Measurements from ENCODE around the gene COPB1.

Gene COPB1

GRCh38 chr11:14460147-14460546, 39.5 kb downstream of the COPB1 start:
- no peak overlapping the region for H3K27ac ChIP-seq
- H3K4me3 ChIP-seq (IDR thresholded peaks at IDR 0.05; ENCODE audit: insufficient read depth, low read depth, low read length) = no peak overlapping the region
- H3K9ac ChIP-seq = no peak overlapping the region
- H3K36me3 ChIP-seq (ENCODE audit: insufficient read depth) = peaks cover 11% of the 10 kb centered on the region
- no peak overlapping the region for H3K4me2 ChIP-seq
- no peak for TF ChIP-seq CTCF (conservative IDR thresholded peaks at IDR 0.05; ENCODE audit: low read depth, low read length)
- 0 out of 2 replicates have a peak, but pooled peaks cover 4% of the 10 kb centered on the region for H4K20me1 ChIP-seq (ENCODE audit: insufficient read depth)
- H3K27me3 ChIP-seq (ENCODE audit: insufficient read depth, low read depth) = no peaks in the 10 kb centered on the region
- H3K79me2 ChIP-seq (ENCODE audit: insufficient read depth, low read depth) = no peaks in the 10 kb centered on the region
- H3K4me1 ChIP-seq (ENCODE audit: low read depth, poor library complexity, severe bottlenecking) = no peaks in the 10 kb centered on the region
- H2AFZ ChIP-seq (ENCODE audit: low read depth) = no peak overlapping the region

GRCh38 chr11:14458377-14458776, 41.2 kb downstream of the COPB1 start:
- H3K36me3 ChIP-seq (ENCODE audit: insufficient read depth) = peaks cover 11% of the 10 kb centered on the region
- TF ChIP-seq CTCF (conservative IDR thresholded peaks at IDR 0.05; ENCODE audit: low read depth, low read length) = no peak
- H3K4me3 ChIP-seq (IDR thresholded peaks at IDR 0.05; ENCODE audit: insufficient read depth, low read depth, low read length) = no peak overlapping the region
- no peaks in the 10 kb centered on the region for H3K4me1 ChIP-seq (ENCODE audit: low read depth, poor library complexity, severe bottlenecking)
- 0 out of 2 replicates have a peak, but pooled peaks cover 4% of the 10 kb centered on the region for H4K20me1 ChIP-seq (ENCODE audit: insufficient read depth)
- no peak overlapping the region for H3K27ac ChIP-seq
- H3K27me3 ChIP-seq (ENCODE audit: insufficient read depth, low read depth) = no peaks in the 10 kb centered on the region
- H3K9ac ChIP-seq = no peak overlapping the region
- no peak overlapping the region for H3K4me2 ChIP-seq
- no peaks in the 10 kb centered on the region for H3K79me2 ChIP-seq (ENCODE audit: insufficient read depth, low read depth)
- no peak overlapping the region for H2AFZ ChIP-seq (ENCODE audit: low read depth)

- Histone ChIP-seq H3K27me3 (ENCODE audit: insufficient read depth, low read depth) (no peaks in the 10 kb centered on the region), H2AFZ (ENCODE audit: low read depth) (no peak overlapping the region), H3K4me3 (IDR thresholded peaks at IDR 0.05; ENCODE audit: insufficient read depth, low read depth, low read length) (no peak overlapping the region), H3K4me1 (ENCODE audit: low read depth, poor library complexity, severe bottlenecking) (no peaks in the 10 kb centered on the region), H3K79me2 (ENCODE audit: insufficient read depth, low read depth) (no peaks in the 10 kb centered on the region), H3K27ac (no peak overlapping the region), H3K4me2 (no peak overlapping the region), H4K20me1 (ENCODE audit: insufficient read depth) (0 out of 2 replicates have a peak, but pooled peaks cover 4% of the 10 kb centered on the region), H3K36me3 (ENCODE audit: insufficient read depth) (no peaks in the 10 kb centered on the region; the same call in 1 of the 2 replicates), H3K9ac (no peak overlapping the region)
- TF ChIP-seq CTCF (conservative IDR thresholded peaks at IDR 0.05; ENCODE audit: low read depth, low read length) = no peak
These were observed 43.8 kb downstream of the COPB1 start for GRCh38 chr11:14455648-14456430.

GRCh38 chr11:14454861-14455632, 44.6 kb downstream of the COPB1 start:
- Histone ChIP-seq H3K4me3 (IDR thresholded peaks at IDR 0.05; ENCODE audit: insufficient read depth, low read depth, low read length) (no peak overlapping the region), H3K79me2 (ENCODE audit: insufficient read depth, low read depth) (no peaks in the 10 kb centered on the region), H3K9ac (no peak overlapping the region), H3K36me3 (ENCODE audit: insufficient read depth) (no peaks in the 10 kb centered on the region; the same call in 1 of the 2 replicates), H3K4me2 (no peak overlapping the region), H3K27ac (no peak overlapping the region), H2AFZ (ENCODE audit: low read depth) (no peak overlapping the region), H3K4me1 (ENCODE audit: low read depth, poor library complexity, severe bottlenecking) (no peaks in the 10 kb centered on the region), H4K20me1 (ENCODE audit: insufficient read depth) (0 out of 2 replicates have a peak, but pooled peaks cover 4% of the 10 kb centered on the region), H3K27me3 (ENCODE audit: insufficient read depth, low read depth) (no peaks in the 10 kb centered on the region)
- TF ChIP-seq CTCF (conservative IDR thresholded peaks at IDR 0.05; ENCODE audit: low read depth, low read length) = peak; percentile 70

Measured in KMS-11 (cell line).